AG04450 (cell line): ENCODE results near the gene TBATA. TPM values are rescaled to one million over a fixed set of nuclear protein-coding genes. Genes with fewer than 3 reads are reported as not detected.
"Not testable (repeated sequence)": the region's sequence is repeated elsewhere in the genome, so short reads cannot be mapped to it uniquely, and the experiment has no call there.

Experiments used
- CTCF ChIA-PET: fragments of 300-600, 350-600 bp; formaldehyde crosslinking; extraction: SDS; loops from one replicate; lab custom pipeline; 2022; ENCODE audit warnings: antibody characterized with exemption, inconsistent platforms; lab: Charles Lee
- POLR2A ChIA-PET: fragments of 350-600 bp; formaldehyde crosslinking; extraction: SDS; loops from one replicate; lab custom pipeline; 2021; ENCODE audit warnings: antibody characterized with exemption, inconsistent platforms; lab: Yijun Ruan, JAX
- DNase-seq: peaks from one replicate; pipeline ENCODE4 v3.0.0-alpha.2; 2011; ENCODE audit warnings: low read depth, low spot score
- H3K27ac ChIP-seq: one replicate; pipeline ENCODE4 v1.5.1; 2012; ENCODE audit warnings: low read depth, low read length, control low read depth
- H3K27me3 ChIP-seq: one replicate; pipeline ENCODE4 v1.6.0; 2012; ENCODE audit warnings: low read length; ENCODE audit not compliant: control insufficient read depth, insufficient read depth
- H3K4me3 ChIP-seq: 2 replicates; pipeline ENCODE4 v1.5.1; 2011; ENCODE audit warnings: mild to moderate bottlenecking, low read depth, low read length, control low read depth
- H3K9me3 ChIP-seq: 2 replicates; pipeline ENCODE4 v1.5.1; 2012; ENCODE audit warnings: low read length; ENCODE audit not compliant: control insufficient read depth, insufficient read depth
- CTCF ChIP-seq: IDR thresholded peaks from 2 replicates; pipeline ENCODE4 v1.5.1; 2011; ENCODE audit warnings: low read depth, low read length, control low read depth, inconsistent platforms
- polyA plus RNA-seq: library from polyadenylated mRNA; depleted of rRNA; stranded (reverse); fragments of >200 nt; gene quantifications from 2 replicates; pipeline ENCODE4 v1.2.3, GENCODE V29; 2011

The TBATA gene
- polyA plus RNA-seq, 1 experiment, result not detected

- Histone ChIP-seq H3K27me3 (peaks cover 37% of the 10 kb centered on the region), H3K9me3 (peaks cover 8% of the 10 kb centered on the region), H3K27ac (no peak overlapping the region), H3K4me3 (no peak overlapping the region)
- no peak for TF ChIP-seq CTCF
- CTCF ChIA-PET, result interaction anchor here (1.7 kb wide), 1 partner anchor 10 kb away, joined by 7 read pairs; no protein-coding TSS in a partner anchor
- no peak for DNase-seq
- POLR2A ChIA-PET, result no interaction called here
These were observed 16.1 kb downstream of the TBATA start for GRCh38 chr10:70769121-70769520.

GRCh38 chr10:70768026-70768685, 17.0 kb downstream of the TBATA start:
- H3K4me3 ChIP-seq, H3K27ac ChIP-seq, POLR2A ChIA-PET, DNase-seq, H3K9me3 ChIP-seq: not testable (repeated sequence)
- CTCF ChIA-PET, result interaction anchor here (0.7 kb wide), 1 partner anchor 1105 kb away, joined by 3 read pairs; no protein-coding TSS in a partner anchor
- H3K27me3 ChIP-seq, result peaks cover 35% of the 10 kb centered on the region

GRCh38 chr10:70765794-70766594, 19.2 kb downstream of the TBATA start:
- no peak for DNase-seq
- TF ChIP-seq CTCF, result no peak
- CTCF ChIA-PET, result no interaction called here

GRCh38 chr10:70763567-70763966, 21.6 kb downstream of the TBATA start:
- TF ChIP-seq CTCF, result no peak
- Histone ChIP-seq H3K27ac (no peak overlapping the region), H3K9me3 (peaks cover 8% of the 10 kb centered on the region), H3K27me3 (peaks cover 30% of the 10 kb centered on the region), H3K4me3 (no peak overlapping the region)
- POLR2A ChIA-PET, result no interaction called here
- CTCF ChIA-PET, result no interaction called here
- DNase-seq, result no peak

More at GRCh38 chr10:70765794-70766594, 19.2 kb downstream of the TBATA start:
- POLR2A ChIA-PET, result no interaction called here
- H3K4me3 ChIP-seq, result no peak overlapping the region
- H3K27me3 ChIP-seq, result peaks cover 37% of the 10 kb centered on the region
- H3K27ac ChIP-seq, result no peak overlapping the region
- H3K9me3 ChIP-seq, result peaks cover 8% of the 10 kb centered on the region

- Histone ChIP-seq H3K27me3 (peaks cover 24% of the 10 kb centered on the region), H3K27ac (no peak overlapping the region), H3K9me3 (peaks cover 8% of the 10 kb centered on the region), H3K4me3 (no peak overlapping the region)
- ChIA-PET POLR2A (no interaction called here), CTCF (interaction anchor here (0.6 to 11.0 kb wide), 3 partner anchors 115 to 212 kb away, joined by 3 to 164 read pairs (median 4); no protein-coding TSS in a partner anchor)
- TF ChIP-seq CTCF, result no peak
- DNase-seq, result no peak
These were observed 22.6 kb downstream of the TBATA start for GRCh38 chr10:70762441-70763175.
